K562 (cell line): ENCODE data around the gene GRIA1.

Experiments
- CBFB ChIP-seq: sonication (generic); formaldehyde crosslinking; IDR thresholded peaks from 2 replicates; pipeline ENCODE4 v1.4.0; 2020; ENCODE audit warnings: mild to moderate bottlenecking, missing genetic modification reagents
- ETS1 ChIP-seq: conservative IDR thresholded peaks from 2 replicates; pipeline ENCODE4 v1.6.1; 2011; ENCODE audit warnings: low read depth, mild to moderate bottlenecking, low read length; ENCODE audit not compliant: control insufficient read depth
- EZH2 ChIP-seq: IDR thresholded peaks from 2 replicates; pipeline ENCODE4 v1.6.1; 2012; ENCODE audit warnings: low read depth, mild to moderate bottlenecking, inconsistent platforms, low read length, borderline replicate concordance
- GATA2 ChIP-seq: sonication (generic); formaldehyde crosslinking; IDR thresholded peaks from 2 replicates; pipeline ENCODE4 v1.4.0; 2020; ENCODE audit warnings: mild to moderate bottlenecking, missing genetic modification reagents
- MED1 ChIP-seq: sonication (generic); formaldehyde crosslinking; IDR thresholded peaks from 2 replicates; pipeline ENCODE4 v1.8.1; 2023; ENCODE audit warnings: missing genetic modification reagents, borderline replicate concordance
- MEF2A ChIP-seq: IDR thresholded peaks from 2 replicates; pipeline ENCODE4 v1.6.1; 2011; ENCODE audit warnings: low read depth, mild to moderate bottlenecking, low read length, moderate library complexity; ENCODE audit not compliant: control insufficient read depth
- MXI1 ChIP-seq: IDR thresholded peaks from 2 replicates; pipeline ENCODE4 v1.6.1; 2011; ENCODE audit warnings: low read depth, mild to moderate bottlenecking, improper control_type of control experiment, low read length
- MYC ChIP-seq, 2 experiments: fragments of 250-450 bp in 1 of 2; sonication (Bioruptor Pico) in 1 of 2; IDR thresholded peaks; 2 replicates each; pipeline versions ENCODE4 v1.5.1 to v1.6.1; 2012 to 2021; ENCODE audit warnings: low read depth in 2 of 2, borderline replicate concordance in 1 of 2, improper control_type of control experiment in 1 of 2, low read length in 1 of 2, mild to moderate bottlenecking in 1 of 2, moderate library complexity in 1 of 2
- POLR2A ChIP-seq: fragments of 450-650 bp; conservative IDR thresholded peaks from 2 replicates; pipeline ENCODE4 v1.6.1; 2016
- TAF1 ChIP-seq: IDR thresholded peaks from 2 replicates; pipeline ENCODE4 v1.6.1; 2011; ENCODE audit warnings: mild to moderate bottlenecking, low read length, moderate library complexity; ENCODE audit not compliant: insufficient read depth, control insufficient read depth, severe bottlenecking; ENCODE audit errors: extremely low read depth
- TARDBP ChIP-seq: fragments of 450-650 bp; IDR thresholded peaks from 2 replicates; pipeline ENCODE4 v1.6.1; 2016
- TF ChIP-seq, protein P1 (sequence below), 3 experiments: IDR thresholded peaks in 2 of 3; conservative IDR thresholded peaks in 1 of 3; 2 replicates each; pipeline ENCODE4 v1.5.1; 2011 to 2012; ENCODE audit warnings: low read length in 3 of 3, mild to moderate bottlenecking in 3 of 3, control low read depth in 2 of 3, improper control_type of control experiment in 1 of 3, inconsistent platforms in 1 of 3, low read depth in 1 of 3, mixed read lengths in 1 of 3, moderate library complexity in 1 of 3; ENCODE audit not compliant: insufficient read depth in 2 of 3
- TF ChIP-seq, protein P2 (sequence below): fragments of 250-450 bp; sonication (Bioruptor Pico); IDR thresholded peaks from 2 replicates; pipeline ENCODE4 v1.4.0; 2020; ENCODE audit warnings: borderline replicate concordance
- TF ChIP-seq, protein P3 (sequence below): sonication (generic); formaldehyde crosslinking; IDR thresholded peaks from 2 replicates; pipeline ENCODE4 v1.8.0; 2023; ENCODE audit warnings: mild to moderate bottlenecking, missing genetic modification reagents

GRCh38 chr5:153544706-153545105, 54.2 kb downstream of the GRIA1 start:
- TF ChIP-seq EZH2 (no peak), GATA2 (CRISPR knock-in tag) (no peak), CBFB (CRISPR knock-in tag) (no peak), MXI1 (no peak), ETS1 (no peak), POLR2A (no peak), MEF2A (no peak), MYC (IDR thresholded peaks at IDR 0.05; ENCODE audit: low read depth, low read length) (no peak), MYC (CRISPR knock-in tag; IDR thresholded peaks at IDR 0.05; ENCODE audit: borderline replicate concordance, low read depth) (no peak), TARDBP (no peak), MED1 (CRISPR knock-in tag) (no peak), TAF1 (no peak)
- TF ChIP-seq, protein P1, sequence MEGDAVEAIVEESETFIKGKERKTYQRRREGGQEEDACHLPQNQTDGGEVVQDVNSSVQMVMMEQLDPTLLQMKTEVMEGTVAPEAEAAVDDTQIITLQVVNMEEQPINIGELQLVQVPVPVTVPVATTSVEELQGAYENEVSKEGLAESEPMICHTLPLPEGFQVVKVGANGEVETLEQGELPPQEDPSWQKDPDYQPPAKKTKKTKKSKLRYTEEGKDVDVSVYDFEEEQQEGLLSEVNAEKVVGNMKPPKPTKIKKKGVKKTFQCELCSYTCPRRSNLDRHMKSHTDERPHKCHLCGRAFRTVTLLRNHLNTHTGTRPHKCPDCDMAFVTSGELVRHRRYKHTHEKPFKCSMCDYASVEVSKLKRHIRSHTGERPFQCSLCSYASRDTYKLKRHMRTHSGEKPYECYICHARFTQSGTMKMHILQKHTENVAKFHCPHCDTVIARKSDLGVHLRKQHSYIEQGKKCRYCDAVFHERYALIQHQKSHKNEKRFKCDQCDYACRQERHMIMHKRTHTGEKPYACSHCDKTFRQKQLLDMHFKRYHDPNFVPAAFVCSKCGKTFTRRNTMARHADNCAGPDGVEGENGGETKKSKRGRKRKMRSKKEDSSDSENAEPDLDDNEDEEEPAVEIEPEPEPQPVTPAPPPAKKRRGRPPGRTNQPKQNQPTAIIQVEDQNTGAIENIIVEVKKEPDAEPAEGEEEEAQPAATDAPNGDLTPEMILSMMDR (IDR thresholded peaks at IDR 0.05 in 2 of 3, conservative IDR thresholded peaks at IDR 0.05 in 1 of 3; ENCODE audit: insufficient read depth in 2 of 3, low read depth in 1 of 3, low read length in 3 of 3) = no peak
- TF ChIP-seq, protein P2, sequence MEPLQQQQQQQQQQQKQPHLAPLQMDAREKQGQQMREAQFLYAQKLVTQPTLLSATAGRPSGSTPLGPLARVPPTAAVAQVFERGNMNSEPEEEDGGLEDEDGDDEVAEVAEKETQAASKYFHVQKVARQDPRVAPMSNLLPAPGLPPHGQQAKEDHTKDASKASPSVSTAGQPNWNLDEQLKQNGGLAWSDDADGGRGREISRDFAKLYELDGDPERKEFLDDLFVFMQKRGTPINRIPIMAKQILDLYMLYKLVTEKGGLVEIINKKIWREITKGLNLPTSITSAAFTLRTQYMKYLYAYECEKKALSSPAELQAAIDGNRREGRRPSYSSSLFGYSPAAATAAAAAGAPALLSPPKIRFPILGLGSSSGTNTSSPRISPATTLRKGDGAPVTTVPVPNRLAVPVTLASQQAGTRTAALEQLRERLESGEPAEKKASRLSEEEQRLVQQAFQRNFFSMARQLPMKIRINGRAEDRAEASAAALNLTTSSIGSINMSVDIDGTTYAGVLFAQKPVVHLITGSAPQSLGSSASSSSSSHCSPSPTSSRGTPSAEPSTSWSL (CRISPR knock-in tag) = no peak
- TF ChIP-seq, protein P3, sequence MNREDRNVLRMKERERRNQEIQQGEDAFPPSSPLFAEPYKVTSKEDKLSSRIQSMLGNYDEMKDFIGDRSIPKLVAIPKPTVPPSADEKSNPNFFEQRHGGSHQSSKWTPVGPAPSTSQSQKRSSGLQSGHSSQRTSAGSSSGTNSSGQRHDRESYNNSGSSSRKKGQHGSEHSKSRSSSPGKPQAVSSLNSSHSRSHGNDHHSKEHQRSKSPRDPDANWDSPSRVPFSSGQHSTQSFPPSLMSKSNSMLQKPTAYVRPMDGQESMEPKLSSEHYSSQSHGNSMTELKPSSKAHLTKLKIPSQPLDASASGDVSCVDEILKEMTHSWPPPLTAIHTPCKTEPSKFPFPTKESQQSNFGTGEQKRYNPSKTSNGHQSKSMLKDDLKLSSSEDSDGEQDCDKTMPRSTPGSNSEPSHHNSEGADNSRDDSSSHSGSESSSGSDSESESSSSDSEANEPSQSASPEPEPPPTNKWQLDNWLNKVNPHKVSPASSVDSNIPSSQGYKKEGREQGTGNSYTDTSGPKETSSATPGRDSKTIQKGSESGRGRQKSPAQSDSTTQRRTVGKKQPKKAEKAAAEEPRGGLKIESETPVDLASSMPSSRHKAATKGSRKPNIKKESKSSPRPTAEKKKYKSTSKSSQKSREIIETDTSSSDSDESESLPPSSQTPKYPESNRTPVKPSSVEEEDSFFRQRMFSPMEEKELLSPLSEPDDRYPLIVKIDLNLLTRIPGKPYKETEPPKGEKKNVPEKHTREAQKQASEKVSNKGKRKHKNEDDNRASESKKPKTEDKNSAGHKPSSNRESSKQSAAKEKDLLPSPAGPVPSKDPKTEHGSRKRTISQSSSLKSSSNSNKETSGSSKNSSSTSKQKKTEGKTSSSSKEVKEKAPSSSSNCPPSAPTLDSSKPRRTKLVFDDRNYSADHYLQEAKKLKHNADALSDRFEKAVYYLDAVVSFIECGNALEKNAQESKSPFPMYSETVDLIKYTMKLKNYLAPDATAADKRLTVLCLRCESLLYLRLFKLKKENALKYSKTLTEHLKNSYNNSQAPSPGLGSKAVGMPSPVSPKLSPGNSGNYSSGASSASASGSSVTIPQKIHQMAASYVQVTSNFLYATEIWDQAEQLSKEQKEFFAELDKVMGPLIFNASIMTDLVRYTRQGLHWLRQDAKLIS = no peak
